HepG2 (cell line): ENCODE results near the gene ATF1.

ENCODE experiments used
- CTCF ChIP-seq: sonication (generic); formaldehyde crosslinking; IDR thresholded peaks from 2 replicates; pipeline ENCODE4 v1.5.0; 2020; ENCODE audit warnings: mild to moderate bottlenecking, missing genetic modification reagents, moderate library complexity
- EP300 ChIP-seq, 3 experiments: sonication (generic) in 1 of 3; formaldehyde crosslinking in 1 of 3; IDR thresholded peaks; 2 replicates each; pipeline versions ENCODE4 v1.5.1 to v1.6.1; 2011 to 2020; ENCODE audit warnings: low read depth in 2 of 3, low read length in 2 of 3, borderline replicate concordance in 1 of 3, improper control_type of control experiment in 1 of 3, mild to moderate bottlenecking in 1 of 3, missing genetic modification reagents in 1 of 3, moderate library complexity in 1 of 3
- MEIS2 ChIP-seq: sonication (generic); formaldehyde crosslinking; IDR thresholded peaks from 2 replicates; pipeline ENCODE4 v1.9.0; 2021; ENCODE audit warnings: mild to moderate bottlenecking, missing genetic modification reagents
- PHF8 ChIP-seq: sonication (generic); formaldehyde crosslinking; IDR thresholded peaks from 2 replicates; pipeline ENCODE4 v1.5.0; 2020; ENCODE audit warnings: missing genetic modification reagents
- POLR2A ChIP-seq, 2 experiments: IDR thresholded peaks; 2 replicates each; pipeline ENCODE4 v1.6.1; 2011; ENCODE audit warnings: low read depth in 2 of 2, low read length in 2 of 2, mild to moderate bottlenecking in 1 of 2, moderate library complexity in 1 of 2; ENCODE audit not compliant: insufficient read depth in 1 of 2

- TF ChIP-seq POLR2A (IDR thresholded peaks at IDR 0.05; ENCODE audit: insufficient read depth in 1 of 2, low read depth in 2 of 2, low read length in 2 of 2) (no peak), EP300 (IDR thresholded peaks at IDR 0.05; ENCODE audit: low read depth in 2 of 2, low read length in 2 of 2) (no peak), EP300 (CRISPR knock-in tag; IDR thresholded peaks at IDR 0.05; ENCODE audit: borderline replicate concordance) (no peak), MEIS2 (no peak), CTCF (CRISPR knock-in tag) (no peak), PHF8 (CRISPR knock-in tag) (no peak)
These were observed 58.2 kb downstream of the ATF1 start for GRCh38 chr12:50822082-50822481.
